H9 (cell line): ENCODE data around the gene RBMS3. TPM values are rescaled to one million over a fixed set of nuclear protein-coding genes. Genes with fewer than 3 reads are reported as not detected.
A peak's percentile ranks its signal among the peaks of the same experiment; 100 is the strongest.

Source experiments
- DNase-seq: peaks from one replicate; pipeline ENCODE4 v3.0.0-alpha.2; 2017
- H2AFZ ChIP-seq: one replicate; pipeline ENCODE4 v1.6.1; 2013; ENCODE audit warnings: mild to moderate bottlenecking, low read length, control low read depth, moderate library complexity
- H2AK5ac ChIP-seq: 2 replicates; pipeline ENCODE4 v1.6.1; 2013; ENCODE audit warnings: low read length, control low read depth, mixed read lengths; ENCODE audit not compliant: insufficient read length
- H2BK120ac ChIP-seq: one replicate; pipeline ENCODE4 v1.6.1; 2013; ENCODE audit warnings: low read depth, mild to moderate bottlenecking, low read length, control low read depth, inconsistent platforms; ENCODE audit not compliant: poor library complexity, severe bottlenecking
- H2BK12ac ChIP-seq: 2 replicates; pipeline ENCODE4 v1.6.1; 2013; ENCODE audit warnings: low read length, control low read depth, mixed read lengths, low read depth; ENCODE audit not compliant: insufficient read length
- H2BK15ac ChIP-seq: 2 replicates; pipeline ENCODE4 v1.6.1; 2013; ENCODE audit warnings: low read depth, low read length, control low read depth
- H2BK20ac ChIP-seq: one replicate; pipeline ENCODE4 v1.6.1; 2013; ENCODE audit warnings: low read depth, mild to moderate bottlenecking, low read length, control low read depth, inconsistent platforms; ENCODE audit not compliant: poor library complexity, severe bottlenecking
- H2BK5ac ChIP-seq: 2 replicates; pipeline ENCODE4 v1.6.1; 2013; ENCODE audit warnings: low read length, control low read depth, mixed read lengths; ENCODE audit not compliant: insufficient read length
- H3K14ac ChIP-seq: 2 replicates; pipeline ENCODE4 v1.6.1; 2013; ENCODE audit warnings: low read length, control low read depth; ENCODE audit not compliant: insufficient read depth
- H3K18ac ChIP-seq: 2 replicates; pipeline ENCODE4 v1.6.1; 2013; ENCODE audit warnings: low read depth, mild to moderate bottlenecking, mixed read lengths, low read length, control low read depth; ENCODE audit not compliant: insufficient read length
- H3K23ac ChIP-seq: 2 replicates; pipeline ENCODE4 v1.6.1; 2013; ENCODE audit warnings: low read length, control low read depth, mixed read lengths, low read depth; ENCODE audit not compliant: insufficient read length
- H3K23me2 ChIP-seq: 2 replicates; pipeline ENCODE4 v1.6.1; 2013; ENCODE audit warnings: low read depth, mild to moderate bottlenecking, mixed read lengths, low read length, control low read depth; ENCODE audit not compliant: insufficient read length, poor library complexity, severe bottlenecking
- H3K27ac ChIP-seq: 2 replicates; pipeline ENCODE4 v1.5.1; 2013; ENCODE audit warnings: low read length, control low read depth, mixed read lengths, low read depth; ENCODE audit not compliant: insufficient read length
- H3K27me3 ChIP-seq: 2 replicates; pipeline ENCODE4 v1.6.1; 2013; ENCODE audit warnings: low read length, control low read depth, inconsistent platforms; ENCODE audit not compliant: insufficient read depth
- H3K4ac ChIP-seq: 2 replicates; pipeline ENCODE4 v1.6.1; 2013; ENCODE audit warnings: low read depth, mild to moderate bottlenecking, control low read depth, inconsistent platforms, low read length, moderate library complexity
- H3K4me1 ChIP-seq: 2 replicates; pipeline ENCODE4 v1.6.1; 2013; ENCODE audit warnings: low read length, control low read depth, inconsistent platforms; ENCODE audit not compliant: insufficient read depth
- H3K4me2 ChIP-seq: 2 replicates; pipeline ENCODE4 v1.6.1; 2013; ENCODE audit warnings: low read length, control low read depth, mixed read lengths; ENCODE audit not compliant: insufficient read length, insufficient read depth
- H3K56ac ChIP-seq: 2 replicates; pipeline ENCODE4 v1.6.1; 2013; ENCODE audit warnings: low read depth, mild to moderate bottlenecking, mixed read lengths, low read length, control low read depth; ENCODE audit not compliant: insufficient read length
- H3K79me1 ChIP-seq: 2 replicates; pipeline ENCODE4 v1.6.1; 2013; ENCODE audit warnings: low read depth, mild to moderate bottlenecking, moderate library complexity, low read length, control low read depth, inconsistent platforms; ENCODE audit not compliant: insufficient read depth, poor library complexity, severe bottlenecking
- H3K79me2 ChIP-seq: 2 replicates; pipeline ENCODE4 v1.6.1; 2013; ENCODE audit warnings: low read length, control low read depth, inconsistent platforms; ENCODE audit not compliant: insufficient read depth
- H3K9ac ChIP-seq: 2 replicates; pipeline ENCODE4 v1.6.1; 2013; ENCODE audit warnings: low read length, control low read depth, mixed read lengths; ENCODE audit not compliant: insufficient read length; ENCODE audit errors: extremely low read depth
- H3K9me3 ChIP-seq: one replicate; pipeline ENCODE4 v1.6.1; 2013; ENCODE audit warnings: low read depth, low read length, inconsistent platforms; ENCODE audit not compliant: control insufficient read depth
- H3T11ph ChIP-seq: one replicate; pipeline ENCODE4 v1.6.1; 2013; ENCODE audit warnings: mild to moderate bottlenecking, low read length, control low read depth, inconsistent platforms
- H4K20me1 ChIP-seq: one replicate; pipeline ENCODE4 v1.6.1; 2013; ENCODE audit not compliant: control insufficient read depth, insufficient read length, insufficient read depth
- H4K5ac ChIP-seq: 2 replicates; pipeline ENCODE4 v1.6.1; 2013; ENCODE audit warnings: low read depth, mild to moderate bottlenecking, mixed read lengths, low read length, control low read depth; ENCODE audit not compliant: insufficient read length
- H4K8ac ChIP-seq: replicated peaks from 2 replicates; pipeline ENCODE4 v1.6.1; 2013; ENCODE audit warnings: low read length, control low read depth, mixed read lengths, low read depth; ENCODE audit not compliant: insufficient read length
- H4K91ac ChIP-seq: 2 replicates; pipeline ENCODE4 v1.6.1; 2013; ENCODE audit warnings: low read depth, mild to moderate bottlenecking, moderate library complexity, mixed read lengths, low read length, control low read depth; ENCODE audit not compliant: insufficient read length
- H3K27ac Mint-ChIP-seq, 3 experiments: 2 replicates in 2 of 3; 3 replicates in 1 of 3; pipeline ENCODE4 v1.8.0; 2020 to 2021; ENCODE audit warnings: mixed read lengths in 3 of 3, mild to moderate bottlenecking in 1 of 3, moderate library complexity in 1 of 3
- H3K27me3 Mint-ChIP-seq: 2 replicates; pipeline ENCODE4 v1.8.0; 2021; ENCODE audit warnings: low read depth, mild to moderate bottlenecking, moderate library complexity, mixed read lengths
- H3K36me3 Mint-ChIP-seq, 3 experiments: 2 replicates in 2 of 3; 3 replicates in 1 of 3; pipeline ENCODE4 v1.8.0; 2020 to 2021; ENCODE audit warnings: low read depth in 3 of 3, mixed read lengths in 3 of 3; ENCODE audit not compliant: insufficient read depth in 1 of 3
- H3K4me1 Mint-ChIP-seq, 2 experiments: 2 replicates each; pipeline ENCODE4 v1.8.0; 2020; ENCODE audit warnings: mixed read lengths in 2 of 2
- H3K4me3 Mint-ChIP-seq, 2 experiments: 2 replicates in 1 of 2; 3 replicates in 1 of 2; pipeline ENCODE4 v1.8.0; 2020 to 2021; ENCODE audit warnings: mild to moderate bottlenecking in 2 of 2, mixed read lengths in 2 of 2, moderate library complexity in 1 of 2
- H3K9me3 Mint-ChIP-seq, 2 experiments: 2 replicates in 1 of 2; 3 replicates in 1 of 2; pipeline ENCODE4 v1.8.0; 2020; ENCODE audit warnings: mild to moderate bottlenecking in 2 of 2, mixed read lengths in 2 of 2, moderate library complexity in 1 of 2
- CTCF ChIP-seq: fragments of 200-600 bp; sonication (generic); conservative IDR thresholded peaks from 3 replicates; pipeline ENCODE4 v1.8.0; 2021; ENCODE audit warnings: antibody characterized with exemption, mild to moderate bottlenecking
- WGBS: extraction: QIAGEN DNeasy Blood & Tissue Kit; methylation state at CpG from one replicate; pipeline ENCODE4 v1.1.7; 2013; ENCODE audit warnings: missing lambda C conversion rate, low lambda C conversion rate, mixed read lengths; ENCODE audit not compliant: insufficient read length; ENCODE audit errors: extremely low coverage; 5-methylcytosine and 5-hydroxymethylcytosine counted together
- total RNA-seq: library from RNA; stranded (reverse); gene quantifications from 2 replicates; pipeline ENCODE4 v1.2.1, GENCODE V29; 2021

Gene RBMS3
- total RNA-seq, 1 experiment from 2014 or later, result 8.1 TPM

GRCh38 chr3:29850641-29851040 lies 569.8 kb downstream of the RBMS3 start:
- Histone ChIP-seq H3K23ac (no peak overlapping the region), H3K79me1 (no peaks in the 10 kb centered on the region), H3T11ph (no peak overlapping the region), H4K8ac (no peak overlapping the region), H4K5ac (no peak overlapping the region), H3K56ac (no peak overlapping the region), H3K27ac (no peak overlapping the region), H4K20me1 (no peaks in the 10 kb centered on the region), H3K9ac (no peak overlapping the region), H3K79me2 (no peaks in the 10 kb centered on the region), H3K27me3 (no peaks in the 10 kb centered on the region), H2BK5ac (no peak overlapping the region), H4K91ac (no peak overlapping the region), H3K14ac (no peak overlapping the region), H3K23me2 (no peaks in the 10 kb centered on the region), H2BK120ac (no peak overlapping the region), H2BK20ac (no peak overlapping the region), H2BK12ac (no peak overlapping the region), H3K9me3 (no peaks in the 10 kb centered on the region), H2BK15ac (no peak overlapping the region), H3K18ac (no peak overlapping the region), H3K4ac (no peak overlapping the region), H3K4me1 (no peaks in the 10 kb centered on the region), H2AK5ac (no peak overlapping the region), H2AFZ (no peak overlapping the region), H3K4me2 (no peak overlapping the region)
- H3K27ac Mint-ChIP-seq, result no peak overlapping the region
- peaks cover 13% of the 10 kb centered on the region in 2 experiments for H3K4me1 Mint-ChIP-seq
- peaks cover 7 to 10% of the 10 kb centered on the region in 2 experiments; a peak in 2 of 5 replicates for H3K9me3 Mint-ChIP-seq
- peaks cover 2 to 7% (median 4%) of the 10 kb centered on the region in 3 experiments; a peak in 3 of 7 replicates for H3K36me3 Mint-ChIP-seq
- WGBS, result no CpG with 5 or more reads among the region's 2 CpGs
- no peaks in the 10 kb centered on the region for H3K27me3 Mint-ChIP-seq
- TF ChIP-seq CTCF, result peak; percentile 69
- peak; percentile 43 for DNase-seq
- no peak overlapping the region for H3K4me3 Mint-ChIP-seq
